Breast epithelium (tissue), 4 donors: ENCODE results near the gene FTSJ3. TPM values are rescaled to one million over a fixed set of nuclear protein-coding genes. Genes with fewer than 3 reads are reported as not detected.
"Not testable (repeated sequence)": the region's sequence is repeated elsewhere in the genome, so short reads cannot be mapped to it uniquely, and the experiment has no call there.

Experiments
- DNase-seq, 2 donors: peaks; one replicate each; pipeline ENCODE4 v3.0.0-alpha.2; 2019; ENCODE audit warnings: low spot score in 2 of 2
- H3K27ac ChIP-seq, 2 donors: fragments of 200-600 bp; sonication (generic) in 1 of 2; one replicate each; pipeline ENCODE4 v1.5.1; 2016 to 2019; ENCODE audit warnings: mild to moderate bottlenecking in 1 of 2
- H3K27me3 ChIP-seq, 2 donors: fragments of 200-600 bp; sonication (generic) in 1 of 2; one replicate each; pipeline versions ENCODE4 v1.5.1 to v1.6.0; 2017 to 2019; ENCODE audit warnings: control low read depth in 1 of 2, mild to moderate bottlenecking in 1 of 2
- H3K36me3 ChIP-seq: fragments of 200-600 bp; one replicate; pipeline ENCODE4 v1.5.1; 2019
- H3K4me1 ChIP-seq, 2 donors: fragments of 200-600 bp; sonication (generic); one replicate each; pipeline ENCODE4 v1.5.1; 2016 to 2019; ENCODE audit warnings: control low read depth in 1 of 2
- H3K4me3 ChIP-seq, 3 donors: fragments of 200-600 bp; sonication (generic); 1 replicate in 2 of 3; 2 replicates in 1 of 3; pipeline ENCODE4 v1.5.1; 2016 to 2019; ENCODE audit warnings: mild to moderate bottlenecking in 3 of 3, moderate library complexity in 2 of 3
- H3K9me3 ChIP-seq, 2 donors: fragments of 200-600 bp; sonication (generic) in 1 of 2; one replicate each; pipeline ENCODE4 v1.5.1; 2016 to 2019; ENCODE audit warnings: control low read depth in 1 of 2
- CTCF ChIP-seq, 3 donors: fragments of 450-650 bp; IDR thresholded peaks; one replicate each; pipeline ENCODE4 v1.5.1; 2016 to 2017; ENCODE audit warnings: antibody characterized with exemption in 3 of 3, mild to moderate bottlenecking in 3 of 3, moderate library complexity in 3 of 3
- POLR2A ChIP-seq: fragments of 450-650 bp; IDR thresholded peaks from one replicate; pipeline ENCODE4 v1.6.1; 2016; ENCODE audit warnings: antibody characterized with exemption, mild to moderate bottlenecking, moderate library complexity
- POLR2AphosphoS5 ChIP-seq, 3 donors: sonication (generic); formaldehyde crosslinking; IDR thresholded peaks; one replicate each; pipeline ENCODE4 v1.6.1; 2017; ENCODE audit warnings: antibody characterized with exemption in 3 of 3
- intact Hi-C: fragments of 100-400 bp; cut with DNase I; formaldehyde crosslinking; loops from one replicate; pipeline ENCODE4 v1.15.1; 2023; ENCODE audit warnings: low total_unique reads
- total RNA-seq, 3 donors: library from RNA; depleted of rRNA; stranded (reverse); fragments of >200 nt; gene quantifications; one replicate each; pipeline ENCODE4 v1.1.0, GENCODE V29; 2016

FTSJ3 gene
- total RNA-seq, 3 donors from 2014 or later = 55.4 to 78.7 (median 59.1) TPM

DNA sequence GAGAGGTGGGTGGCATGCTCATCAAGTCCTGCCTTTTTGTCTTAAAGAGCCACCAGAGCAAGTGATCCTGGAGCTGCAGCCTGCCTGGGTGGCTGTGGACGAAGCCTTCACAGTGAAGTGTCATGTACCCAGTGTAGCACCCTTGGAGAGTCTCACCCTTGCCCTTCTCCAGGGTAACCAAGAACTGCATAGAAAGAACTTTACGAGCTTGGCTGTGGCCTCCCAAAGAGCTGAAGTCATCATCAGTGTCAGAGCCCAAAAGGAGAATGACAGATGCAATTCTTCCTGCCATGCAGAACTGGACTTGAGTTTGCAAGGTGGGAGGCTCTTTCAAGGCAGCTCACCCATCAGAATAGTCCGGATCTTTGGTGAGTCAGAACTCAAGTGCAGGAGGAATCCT is 31.8 kb upstream of the FTSJ3 start:
- TF ChIP-seq POLR2A = no peak
- no peak for TF ChIP-seq POLR2AphosphoS5 (IDR thresholded peaks at IDR 0.05)
- no peak for TF ChIP-seq CTCF (IDR thresholded peaks at IDR 0.05)
- no peak overlapping the region for H3K4me3 ChIP-seq
- intact Hi-C loops = no loop called here
- no peaks in the 10 kb centered on the region for H3K9me3 ChIP-seq
- no peaks in the 10 kb centered on the region for H3K36me3 ChIP-seq
- H3K4me1 ChIP-seq = no peaks in the 10 kb centered on the region
- DNase-seq = no peak
- H3K27me3 ChIP-seq = no peaks in the 10 kb centered on the region
- H3K27ac ChIP-seq = no peak overlapping the region

GRCh38 chr17:63856425-63856824 is 29.0 kb upstream of the FTSJ3 start:
- DNase-seq, H3K4me1 ChIP-seq, intact Hi-C loops, H3K9me3 ChIP-seq, H3K27me3 ChIP-seq, H3K27ac ChIP-seq, H3K4me3 ChIP-seq, H3K36me3 ChIP-seq: not testable (repeated sequence)

DNA sequence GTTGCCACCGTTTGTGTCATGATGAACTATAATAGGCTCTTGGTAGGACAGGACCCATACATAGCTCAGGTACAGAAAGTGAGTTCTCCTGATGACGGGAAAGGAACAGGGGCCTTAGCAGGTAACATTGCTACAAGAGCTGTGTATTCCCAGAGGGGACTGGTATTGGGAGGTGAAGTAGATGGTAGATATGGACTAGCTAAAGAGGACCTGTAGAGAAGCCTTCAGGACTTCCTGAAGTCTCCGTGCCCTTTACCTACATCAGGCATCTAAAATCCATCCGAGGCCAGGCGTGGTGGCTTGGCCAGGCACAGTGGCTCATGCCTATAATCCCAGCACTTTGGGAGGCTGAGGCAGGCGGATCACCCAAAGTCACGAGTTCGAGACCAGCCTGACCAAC is 27.7 kb upstream of the FTSJ3 start:
- no peak for TF ChIP-seq POLR2AphosphoS5 (IDR thresholded peaks at IDR 0.05)
- no peak for TF ChIP-seq POLR2A
- no peak for TF ChIP-seq CTCF (IDR thresholded peaks at IDR 0.05)
- Histone ChIP-seq H3K9me3 (no peaks in the 10 kb centered on the region), H3K4me3 (no peak overlapping the region), H3K27me3 (no peaks in the 10 kb centered on the region), H3K4me1 (no peaks in the 10 kb centered on the region), H3K27ac (no peak overlapping the region), H3K36me3 (no peaks in the 10 kb centered on the region)
- DNase-seq = no peak
- intact Hi-C loops = no loop called here

GRCh38 chr17:63854709-63855108 is 27.2 kb upstream of the FTSJ3 start:
- Histone ChIP-seq H3K27me3 (no peaks in the 10 kb centered on the region), H3K27ac (no peak overlapping the region), H3K4me3 (no peak overlapping the region), H3K9me3 (no peaks in the 10 kb centered on the region), H3K4me1 (no peaks in the 10 kb centered on the region), H3K36me3 (no peaks in the 10 kb centered on the region)
- intact Hi-C loops = no loop called here
- DNase-seq = no peak
- TF ChIP-seq POLR2AphosphoS5 (IDR thresholded peaks at IDR 0.05) (no peak), POLR2A (no peak)

- no peaks in the 10 kb centered on the region for H3K36me3 ChIP-seq
- intact Hi-C loops = no loop called here
Measured at GRCh38 chr17:63853260-63853659, 25.8 kb upstream of the FTSJ3 start.

DNA sequence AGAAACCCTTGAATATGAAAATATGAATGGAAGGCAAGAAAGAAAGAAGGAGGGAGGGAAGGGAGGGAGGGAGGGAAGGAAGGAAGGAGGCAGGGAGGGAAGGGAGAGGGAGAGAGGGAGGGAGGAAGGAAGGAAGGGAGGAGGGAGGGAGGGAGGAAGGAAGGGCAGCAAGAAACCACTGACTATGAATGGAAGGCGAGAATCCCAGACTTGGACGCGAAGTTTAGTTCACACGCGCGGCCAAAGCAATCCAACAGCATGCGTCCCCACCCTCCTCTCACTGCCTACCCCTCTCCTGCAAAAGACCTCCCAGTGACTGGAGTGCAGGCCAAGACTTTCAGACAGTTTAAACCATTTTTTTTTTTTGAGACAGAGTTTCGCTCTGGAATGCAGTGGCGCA is 22.9 kb upstream of the FTSJ3 start:
- Histone ChIP-seq H3K27ac (no peak overlapping the region), H3K36me3 (no peaks in the 10 kb centered on the region), H3K4me3 (no peak overlapping the region), H3K9me3 (no peaks in the 10 kb centered on the region), H3K27me3 (no peaks in the 10 kb centered on the region), H3K4me1 (no peaks in the 10 kb centered on the region)
- intact Hi-C loops = no loop called here
- no peak for TF ChIP-seq POLR2AphosphoS5 (IDR thresholded peaks at IDR 0.05)
- no peak for TF ChIP-seq POLR2A
- TF ChIP-seq CTCF (IDR thresholded peaks at IDR 0.05) = no peak
- DNase-seq = no peak

More at GRCh38 chr17:63853260-63853659, 25.8 kb upstream of the FTSJ3 start:
- DNase-seq = no peak
- H3K4me3 ChIP-seq = no peak overlapping the region
- H3K9me3 ChIP-seq = no peaks in the 10 kb centered on the region
- no peaks in the 10 kb centered on the region for H3K27me3 ChIP-seq
- no peak overlapping the region for H3K27ac ChIP-seq
- no peaks in the 10 kb centered on the region for H3K4me1 ChIP-seq
- TF ChIP-seq POLR2A (no peak), POLR2AphosphoS5 (IDR thresholded peaks at IDR 0.05) (no peak), CTCF (IDR thresholded peaks at IDR 0.05) (no peak)
